Epithelial cell of prostate (primary cell): ENCODE measurements around the gene GPATCH3.
"Not testable (repeated sequence)": the region's sequence is repeated elsewhere in the genome, so short reads cannot be mapped to it uniquely, and the experiment has no call there.

Experiments used
- DNase-seq: peaks from one replicate; pipeline ENCODE4 v3.0.0-alpha.2; 2011; ENCODE audit warnings: low read depth, low spot score
- H3K27ac ChIP-seq: fragments of 450-650 bp; 2 replicates; pipeline ENCODE4 v1.5.1; 2017; ENCODE audit warnings: mild to moderate bottlenecking

GPATCH3 gene

DNA sequence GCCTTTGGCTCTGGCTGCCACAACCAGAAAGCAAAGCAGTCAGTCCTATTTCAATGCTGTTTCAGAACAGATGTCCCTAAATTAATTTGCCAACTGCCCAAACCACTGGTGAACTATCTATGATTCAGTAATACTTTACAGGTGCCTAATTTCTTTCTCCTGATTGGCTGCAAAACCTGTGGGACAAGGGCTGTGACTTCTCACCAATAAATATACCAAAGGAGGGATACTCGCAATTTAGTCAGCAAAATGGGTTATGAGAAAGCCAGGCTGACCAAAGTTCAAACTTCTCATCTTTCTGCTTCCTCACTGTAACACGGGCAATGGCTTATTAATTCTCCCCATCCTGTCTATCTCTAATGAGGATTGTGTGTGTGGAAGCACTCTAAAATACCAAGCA is 22.9 kb downstream of the GPATCH3 start:
- DNase-seq = no peak
- H3K27ac ChIP-seq = peak overlapping the region; percentile 34

DNA sequence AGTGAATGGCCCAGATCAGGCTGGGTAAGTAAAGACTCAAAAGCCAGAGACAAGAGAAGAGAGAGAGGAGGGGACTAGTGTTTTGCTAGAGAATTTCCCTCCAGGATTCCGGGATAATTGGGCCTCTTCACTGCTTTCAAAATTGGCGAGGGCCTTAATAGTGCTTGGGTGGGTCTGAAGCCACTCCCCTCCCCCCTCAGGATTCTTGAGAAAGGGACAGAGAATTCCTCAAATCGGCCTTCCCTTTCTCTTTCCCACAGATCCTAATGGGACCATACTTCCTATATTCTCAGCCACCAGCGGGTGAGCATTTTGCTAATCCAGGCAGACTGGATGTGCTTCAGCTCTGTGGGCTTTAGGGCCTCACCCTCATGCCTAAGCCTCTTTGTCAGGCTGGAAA is 25.4 kb downstream of the GPATCH3 start:
- no peak for DNase-seq
- H3K27ac ChIP-seq = no peak overlapping the region

- not testable (repeated sequence) for DNase-seq
- H3K27ac ChIP-seq = peak overlapping the region; percentile 50
Measured at GRCh38 chr1:26873097-26873496, 27.2 kb downstream of the GPATCH3 start.

DNA sequence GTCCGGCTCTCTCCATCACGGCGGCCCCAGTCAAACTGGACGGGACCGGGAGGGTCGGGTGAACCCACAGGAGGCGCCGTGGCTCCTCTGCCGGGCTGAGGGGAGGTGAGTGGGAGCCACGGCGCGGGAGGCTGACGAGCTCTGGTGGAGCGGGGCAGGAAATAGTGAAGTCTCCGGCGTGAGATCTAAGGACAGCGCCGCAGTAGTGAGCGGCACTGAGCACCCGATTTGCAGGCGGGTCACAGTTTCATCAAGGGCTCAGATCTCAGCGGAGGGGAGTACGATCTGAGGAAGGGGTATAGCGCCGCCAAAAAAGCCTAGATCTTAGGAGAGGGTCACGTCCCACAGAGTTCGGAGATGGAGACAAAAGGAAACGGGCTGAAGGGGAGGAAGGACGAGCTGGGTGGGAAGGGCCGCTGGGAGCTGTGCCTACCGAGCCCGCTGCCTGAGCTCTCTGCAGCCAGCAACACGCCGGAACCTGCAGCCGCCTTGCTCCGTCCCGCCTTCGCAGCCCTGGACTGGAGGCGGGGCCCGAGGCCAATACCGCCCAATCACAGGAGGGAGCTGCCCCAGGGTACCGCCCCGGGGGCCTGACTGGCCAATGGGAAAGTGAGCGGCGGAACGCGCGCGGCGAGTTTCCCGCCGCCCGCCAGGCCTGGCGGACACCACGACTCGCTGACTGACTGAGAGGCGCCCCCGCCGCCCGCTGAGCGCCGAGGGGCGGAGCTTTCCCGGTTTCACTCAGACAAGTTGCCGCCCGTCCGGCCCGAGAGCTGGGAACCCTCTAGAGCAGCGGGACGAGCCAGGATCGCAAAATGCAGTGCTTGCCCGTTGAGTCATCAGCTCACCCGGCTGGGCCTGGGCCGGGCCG is 35.4 kb downstream of the GPATCH3 start:
- DNase-seq = peak; percentile 93
- H3K27ac ChIP-seq = peak overlapping the region; percentile 99

- peak overlapping the region; percentile 99 for H3K27ac ChIP-seq
- DNase-seq = no peak
Measured at GRCh38 chr1:26863685-26864077, 36.6 kb downstream of the GPATCH3 start.

DNA sequence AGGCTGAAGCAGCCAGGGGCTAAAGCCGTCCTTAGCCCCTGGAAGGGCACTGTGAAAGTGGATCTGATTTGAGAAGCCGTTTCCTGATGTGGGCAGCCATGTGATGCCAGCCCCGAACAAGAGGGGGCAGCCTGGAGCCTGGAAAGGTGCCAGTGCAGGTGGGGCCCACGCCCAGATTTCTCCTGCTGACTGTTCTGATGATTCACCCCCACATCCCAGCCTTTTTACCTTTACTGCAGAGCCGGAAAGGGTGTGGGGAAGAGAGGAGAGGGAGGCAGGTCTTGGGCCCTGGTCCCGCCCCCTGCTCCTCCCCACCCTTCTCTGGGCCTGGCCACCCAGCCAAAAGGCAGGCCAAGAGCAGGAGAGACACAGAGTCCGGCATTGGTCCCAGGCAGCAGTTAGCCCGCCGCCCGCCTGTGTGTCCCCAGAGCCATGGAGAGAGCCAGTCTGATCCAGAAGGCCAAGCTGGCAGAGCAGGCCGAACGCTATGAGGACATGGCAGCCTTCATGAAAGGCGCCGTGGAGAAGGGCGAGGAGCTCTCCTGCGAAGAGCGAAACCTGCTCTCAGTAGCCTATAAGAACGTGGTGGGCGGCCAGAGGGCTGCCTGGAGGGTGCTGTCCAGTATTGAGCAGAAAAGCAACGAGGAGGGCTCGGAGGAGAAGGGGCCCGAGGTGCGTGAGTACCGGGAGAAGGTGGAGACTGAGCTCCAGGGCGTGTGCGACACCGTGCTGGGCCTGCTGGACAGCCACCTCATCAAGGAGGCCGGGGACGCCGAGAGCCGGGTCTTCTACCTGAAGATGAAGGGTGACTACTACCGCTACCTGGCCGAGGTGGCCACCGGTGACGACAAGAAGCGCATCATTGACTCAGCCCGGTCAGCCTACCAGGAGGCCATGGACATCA is 37.2 kb downstream of the GPATCH3 start, which contains the start of gene SFN:
SFN (plus strand) TSS at position 369 of the 904 bp plus-strand sequence; CDS start at position 433, 64 bp downstream.
- peak; percentile 98 for DNase-seq
- peak within 1 kb of the TSS; percentile 99 for H3K27ac ChIP-seq

DNA sequence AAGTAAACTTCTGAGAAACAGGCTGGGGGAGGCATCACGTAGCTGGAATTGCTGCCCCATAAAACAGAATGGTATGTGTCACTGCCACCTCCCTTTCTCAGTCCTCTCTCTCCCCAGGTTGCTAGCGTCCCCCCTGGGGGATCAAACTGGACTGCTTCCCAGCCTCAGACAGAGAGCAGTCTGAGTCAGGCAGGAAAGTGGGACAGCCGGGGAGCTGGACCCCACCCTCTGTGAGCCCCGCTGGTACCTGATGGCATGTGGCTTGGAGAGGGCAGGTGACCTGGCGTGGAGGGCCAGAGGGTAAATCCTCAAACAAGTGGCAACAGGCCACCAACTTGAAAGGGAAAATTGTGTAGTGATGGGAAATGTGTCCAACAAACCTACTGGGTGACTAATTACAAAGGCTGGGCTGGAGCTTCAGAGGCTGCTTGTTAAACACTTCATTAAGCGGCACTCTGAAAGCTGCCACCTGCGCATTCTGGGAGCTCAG is 38.3 kb downstream of the GPATCH3 start:
- H3K27ac ChIP-seq = peak overlapping the region; percentile 99
- DNase-seq = no peak

GRCh38 chr1:26861286-26861701 is 39.0 kb downstream of the GPATCH3 start:
- no peak for DNase-seq
- peak overlapping the region; percentile 99 for H3K27ac ChIP-seq

DNA sequence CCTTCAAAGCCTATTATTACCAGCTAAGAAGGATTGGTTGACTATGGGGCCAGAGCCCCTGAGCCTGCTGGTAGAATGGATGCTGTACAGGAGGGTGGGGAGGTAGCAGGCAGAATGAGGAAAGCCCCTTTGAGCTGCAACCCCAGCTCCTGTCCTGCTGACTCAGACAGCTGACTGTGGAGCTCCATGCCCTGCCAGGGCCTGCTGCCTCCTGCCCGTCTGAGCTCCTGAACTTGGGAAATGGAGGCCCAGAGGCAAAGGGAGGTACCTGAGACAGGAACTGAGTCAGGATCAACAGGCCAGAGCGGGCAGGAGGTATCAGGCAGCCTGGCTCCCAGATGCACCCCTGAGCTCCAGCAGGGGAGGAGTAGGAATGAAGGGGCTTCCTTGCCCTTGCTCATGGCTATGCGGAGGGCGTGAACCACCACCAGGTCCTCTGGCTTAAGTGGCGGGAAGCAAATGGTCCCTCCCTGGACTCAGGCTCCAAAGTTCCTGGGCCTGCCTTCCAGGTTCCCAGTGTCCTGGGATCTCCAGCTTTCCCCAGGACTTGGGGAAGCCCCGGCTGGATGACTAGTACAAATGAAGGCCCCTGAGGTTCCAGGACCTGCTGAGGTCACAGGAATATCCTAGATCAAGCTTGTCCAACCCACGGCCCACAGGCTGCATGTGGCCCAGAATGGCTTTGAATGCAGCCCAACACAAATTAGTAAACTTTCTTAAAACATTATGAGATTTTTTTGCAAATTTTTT is 41.2 kb downstream of the GPATCH3 start:
- H3K27ac ChIP-seq = peak overlapping the region; percentile 99
- DNase-seq = peak; percentile 98

DNA sequence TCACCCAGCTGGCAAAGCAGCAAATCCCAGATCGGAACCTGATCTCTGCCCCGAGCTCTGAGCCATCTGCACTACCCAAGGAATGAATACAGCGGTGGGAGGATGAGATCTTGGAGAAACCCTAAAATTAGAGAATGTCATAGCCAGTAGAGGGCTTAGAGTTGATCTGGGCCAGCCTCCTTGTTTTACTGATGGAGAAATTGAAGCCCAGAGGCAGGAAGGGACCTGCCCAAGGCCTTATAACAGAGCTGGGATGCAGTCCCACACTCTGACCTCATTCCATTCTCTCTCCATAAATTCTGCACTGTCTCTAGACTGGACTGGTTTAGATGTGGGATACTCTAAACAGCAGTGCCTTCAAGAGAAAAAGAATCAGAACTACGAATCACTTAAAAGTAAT is 42.1 kb downstream of the GPATCH3 start:
- DNase-seq = no peak
- peak overlapping the region; percentile 99 for H3K27ac ChIP-seq

GRCh38 chr1:26857473-26858060 is 42.7 kb downstream of the GPATCH3 start:
- peak overlapping the region; percentile 99 for H3K27ac ChIP-seq
- DNase-seq = no peak

- H3K27ac ChIP-seq = peak overlapping the region; percentile 99
- DNase-seq = peak; percentile 83
Measured at GRCh38 chr1:26856604-26857469, 43.4 kb downstream of the GPATCH3 start.

GRCh38 chr1:26856181-26856580 is 44.1 kb downstream of the GPATCH3 start:
- peak overlapping the region; percentile 99 for H3K27ac ChIP-seq
- DNase-seq = no peak

- DNase-seq = no peak
- peak overlapping the region; percentile 99 for H3K27ac ChIP-seq
Measured at GRCh38 chr1:26855636-26856035, 44.6 kb downstream of the GPATCH3 start.

GRCh38 chr1:26854906-26855305 is 45.4 kb downstream of the GPATCH3 start:
- no peak for DNase-seq

GRCh38 chr1:26853600-26853999 is 46.7 kb downstream of the GPATCH3 start:
- no peak for DNase-seq
- peak overlapping the region; percentile 99 for H3K27ac ChIP-seq

More at GRCh38 chr1:26854906-26855305, 45.4 kb downstream of the GPATCH3 start:
- peak overlapping the region; percentile 99 for H3K27ac ChIP-seq

- peak; percentile 87 for DNase-seq
- H3K27ac ChIP-seq = peak overlapping the region; percentile 99
Measured at GRCh38 chr1:26853156-26853555, 47.1 kb downstream of the GPATCH3 start.

- H3K27ac ChIP-seq = peak overlapping the region; percentile 99
- no peak for DNase-seq
Measured at GRCh38 chr1:26852701-26853100, 47.6 kb downstream of the GPATCH3 start.
